ENCODE measurements around the gene POU2F2.

The POU2F2 gene

GRCh38 chr19:42098781-42099180, 33.5 kb downstream of the POU2F2 start:
- DNase-seq = no peak

- DNase-seq = no peak
These were observed 34.8 kb downstream of the POU2F2 start for GRCh38 chr19:42097461-42097860.

DNA sequence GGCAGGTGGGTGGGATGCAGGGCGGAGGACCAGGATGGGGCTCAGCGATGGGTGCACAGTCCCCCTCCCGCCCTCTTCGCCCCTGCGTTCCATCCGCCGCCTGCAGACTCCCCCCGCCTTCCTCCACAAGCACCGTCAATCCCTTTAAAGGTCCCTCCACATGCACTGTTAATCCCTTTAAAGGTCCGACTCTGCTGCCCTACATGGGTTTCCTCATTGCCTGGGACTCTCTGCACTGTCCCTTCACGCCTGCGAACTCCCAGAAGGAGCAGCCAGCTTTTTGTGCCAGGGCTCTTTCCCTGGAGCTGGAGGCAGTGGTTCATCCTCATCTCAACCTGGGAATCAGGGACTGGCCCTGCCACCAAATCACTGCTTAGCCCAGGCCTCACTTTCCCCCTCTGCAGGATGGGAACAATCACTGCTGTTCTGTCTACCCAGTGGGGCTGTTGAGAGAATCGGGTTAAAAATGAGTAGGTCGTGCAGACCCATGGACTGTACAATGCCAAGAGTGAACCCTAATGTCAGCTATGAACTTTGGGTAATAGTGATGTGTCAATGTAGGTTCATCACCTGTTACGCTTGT, 35.9 kb downstream of the POU2F2 start:
- DNase-seq = no peak

GRCh38 chr19:42095814-42096230, 36.4 kb downstream of the POU2F2 start:
- no peak for DNase-seq

GRCh38 chr19:42095142-42095813, 37.0 kb downstream of the POU2F2 start:
- DNase-seq = no peak

- DNase-seq = no peak
These were observed 38.3 kb downstream of the POU2F2 start for GRCh38 chr19:42093926-42094325.

DNA sequence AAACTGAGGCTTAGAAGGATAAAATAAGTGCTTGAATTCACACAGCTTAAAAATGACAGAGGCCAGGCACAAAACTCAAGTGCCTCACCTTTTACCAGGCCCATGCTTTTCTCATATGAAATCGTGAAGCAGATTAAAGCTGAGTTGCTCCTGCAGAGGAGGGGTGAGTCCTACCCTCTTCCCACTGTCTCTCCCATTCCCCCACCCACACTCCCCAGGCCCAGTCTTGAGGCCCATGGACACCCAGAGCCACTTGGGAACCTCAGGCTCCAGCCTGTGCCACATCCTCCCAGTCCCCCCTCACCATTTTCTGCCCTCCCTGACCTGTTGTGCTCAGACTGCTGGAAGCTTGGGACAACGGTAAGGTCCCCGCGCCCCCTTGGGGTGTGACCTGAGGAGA, 38.7 kb downstream of the POU2F2 start:
- DNase-seq = no peak

DNA sequence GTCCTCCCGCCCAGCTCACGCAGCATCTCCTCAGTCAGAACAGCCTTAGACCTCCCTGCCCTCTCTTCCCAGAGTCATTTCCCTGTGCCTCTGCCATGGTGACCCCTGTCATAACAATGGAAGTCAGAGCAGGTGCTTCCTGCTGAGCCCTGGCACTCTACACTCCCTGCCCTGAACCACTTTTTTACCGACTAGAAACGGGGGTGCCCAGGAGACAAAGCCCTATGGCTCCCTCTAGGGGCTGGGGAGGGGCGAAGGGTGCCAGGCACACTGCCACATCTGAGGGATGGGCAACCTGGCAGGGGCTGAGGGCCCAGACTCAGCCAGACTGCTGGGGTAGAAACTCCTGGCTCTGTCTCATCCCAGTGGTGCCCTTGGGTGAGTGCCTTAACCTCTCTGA, 39.9 kb downstream of the POU2F2 start:
- peak; percentile 38 for DNase-seq

GRCh38 chr19:42091742-42092141, 40.5 kb downstream of the POU2F2 start:
- no peak for DNase-seq

DNA sequence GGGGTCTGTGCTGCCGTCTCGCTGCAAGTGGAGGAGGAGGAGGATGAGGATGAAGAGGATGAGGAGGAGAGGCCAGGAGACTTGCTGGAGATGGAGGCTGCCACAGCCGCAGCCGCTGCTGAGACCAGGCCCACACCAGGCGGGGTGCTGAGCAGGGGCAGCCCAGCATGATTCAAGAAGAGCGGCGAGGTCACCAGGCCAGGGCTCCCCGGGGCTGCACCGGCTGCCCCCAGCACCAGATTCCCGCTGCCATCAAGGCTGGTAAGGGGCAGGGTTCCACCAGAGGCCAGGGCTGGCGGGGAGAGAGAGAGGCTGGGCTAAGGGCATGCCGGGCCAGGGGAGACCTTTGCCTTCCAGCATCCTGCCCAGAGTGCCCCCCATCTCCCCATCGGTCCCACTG, 40.9 kb downstream of the POU2F2 start:
- DNase-seq = no peak

DNA sequence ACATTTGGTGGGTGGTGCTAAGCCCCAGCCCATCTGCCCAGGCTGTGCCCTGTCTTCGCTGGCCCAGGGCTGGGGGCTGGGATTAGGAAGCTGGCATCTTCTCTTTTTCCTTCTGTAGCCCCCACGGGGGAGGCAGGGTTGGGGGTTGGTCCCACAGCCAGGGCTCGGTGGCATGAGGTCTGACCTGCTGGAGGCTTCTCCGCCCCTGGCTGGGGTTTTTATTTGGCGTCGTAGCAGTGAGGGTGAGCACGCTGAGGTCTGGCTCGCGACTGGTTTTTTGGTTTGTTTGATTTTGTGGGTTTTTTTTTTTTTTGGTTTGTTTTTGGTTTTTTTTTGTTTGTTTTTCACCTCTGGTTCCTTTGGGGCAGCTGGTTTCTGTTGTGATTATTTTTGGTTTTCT, 41.6 kb downstream of the POU2F2 start:
- DNase-seq = no peak

DNA sequence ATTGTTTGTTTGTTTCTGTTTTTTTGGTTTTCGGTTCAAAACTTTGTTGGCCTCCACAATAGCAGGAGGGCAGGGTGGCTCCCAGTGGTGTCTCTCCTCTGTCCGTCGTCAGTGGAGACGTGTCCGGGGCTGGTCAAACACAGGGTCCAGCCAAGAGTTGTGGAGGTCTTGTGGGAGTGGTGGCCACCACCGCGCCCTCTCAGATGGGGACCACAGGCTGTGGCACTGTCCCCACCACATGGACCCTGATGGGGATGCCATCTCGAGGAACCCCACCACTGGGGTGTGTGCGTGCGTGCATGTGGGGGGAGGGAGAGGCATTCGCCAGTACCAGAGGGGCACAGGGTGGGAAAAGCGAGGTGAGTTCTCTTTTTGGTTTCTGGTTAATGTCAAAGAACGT, 42.5 kb downstream of the POU2F2 start:
- DNase-seq = no peak

- DNase-seq = no peak
These were observed 43.0 kb downstream of the POU2F2 start for GRCh38 chr19:42089191-42089750.

DNA sequence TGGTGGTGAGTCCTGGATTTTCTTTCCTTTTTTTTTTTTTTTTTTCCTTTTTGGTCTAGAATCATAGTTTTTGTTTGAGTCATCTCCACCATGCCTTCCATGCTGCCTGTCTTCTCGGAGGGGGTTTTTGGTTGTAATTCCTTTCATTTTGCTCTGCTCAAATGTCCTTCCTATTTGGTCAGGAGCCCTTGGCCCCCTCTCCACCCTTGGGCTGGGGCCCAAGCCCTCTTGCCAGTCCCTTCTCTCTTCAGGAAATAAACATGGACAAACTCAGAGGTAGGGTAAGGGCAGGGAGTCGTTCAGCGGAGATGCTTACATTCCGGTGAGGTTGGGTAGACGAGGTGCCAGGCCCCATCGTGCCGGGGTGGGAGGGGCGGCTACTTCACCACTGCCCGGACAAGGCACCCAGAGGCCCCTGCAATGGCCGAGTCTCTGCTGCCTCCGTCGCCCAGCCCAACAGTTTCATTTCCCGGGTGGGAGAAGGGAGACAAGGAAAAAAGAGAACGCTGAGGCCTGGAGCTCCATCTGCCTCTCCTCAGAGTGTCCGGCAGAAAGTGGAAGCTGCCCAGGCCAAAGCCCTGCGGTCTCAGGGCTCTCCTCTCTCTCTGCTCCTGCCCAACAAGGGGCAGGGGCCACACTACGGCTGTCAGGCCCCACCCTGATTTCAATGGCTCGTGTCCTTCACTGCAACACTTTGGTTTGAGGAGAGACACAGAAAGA, 43.6 kb downstream of the POU2F2 start:
- no peak for DNase-seq

DNA sequence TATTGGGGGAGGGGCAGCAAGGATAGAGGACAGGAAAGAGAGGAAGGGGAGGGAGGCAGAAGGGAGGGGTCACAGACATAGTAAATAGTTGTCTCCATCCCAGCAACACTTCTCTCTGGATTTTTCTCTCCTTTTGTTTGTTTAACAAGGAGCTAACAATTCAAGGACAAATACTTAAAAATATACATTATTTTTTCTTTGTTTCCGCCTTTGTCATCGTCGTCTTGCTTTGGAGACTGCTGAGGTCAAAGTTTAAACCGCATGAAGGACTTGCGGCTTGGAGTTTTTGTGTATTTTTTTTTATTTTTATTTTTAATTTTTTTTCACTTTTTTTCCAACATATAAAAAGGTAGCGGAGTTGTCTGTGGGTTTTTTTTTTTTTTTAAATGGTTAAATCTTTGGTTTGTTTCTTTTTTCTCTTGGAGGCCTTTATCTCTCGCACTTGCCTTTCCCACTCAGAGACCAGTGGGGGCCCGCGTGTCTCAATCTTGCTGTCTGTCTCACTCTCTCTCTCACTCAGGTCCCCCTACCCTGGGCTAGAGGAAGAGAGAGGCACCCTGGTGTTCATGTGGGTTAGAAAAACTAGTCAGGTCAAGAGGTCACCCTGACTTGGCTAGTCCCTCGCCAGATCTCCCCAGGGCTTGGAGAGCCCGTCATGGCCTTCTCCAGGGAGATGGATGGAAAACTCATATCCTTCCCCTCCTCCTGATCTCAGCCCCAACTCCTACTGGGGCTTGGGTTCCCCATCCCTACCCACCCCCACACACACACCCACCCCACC, 45.3 kb downstream of the POU2F2 start:
- no peak for DNase-seq

GRCh38 chr19:42086188-42086736, 46.0 kb downstream of the POU2F2 start:
- DNase-seq = no peak

- no peak for DNase-seq
These were observed 48.7 kb downstream of the POU2F2 start for GRCh38 chr19:42083537-42083936.

- DNase-seq = no peak
These were observed 50.6 kb downstream of the POU2F2 start for GRCh38 chr19:42081584-42082203.

DNA sequence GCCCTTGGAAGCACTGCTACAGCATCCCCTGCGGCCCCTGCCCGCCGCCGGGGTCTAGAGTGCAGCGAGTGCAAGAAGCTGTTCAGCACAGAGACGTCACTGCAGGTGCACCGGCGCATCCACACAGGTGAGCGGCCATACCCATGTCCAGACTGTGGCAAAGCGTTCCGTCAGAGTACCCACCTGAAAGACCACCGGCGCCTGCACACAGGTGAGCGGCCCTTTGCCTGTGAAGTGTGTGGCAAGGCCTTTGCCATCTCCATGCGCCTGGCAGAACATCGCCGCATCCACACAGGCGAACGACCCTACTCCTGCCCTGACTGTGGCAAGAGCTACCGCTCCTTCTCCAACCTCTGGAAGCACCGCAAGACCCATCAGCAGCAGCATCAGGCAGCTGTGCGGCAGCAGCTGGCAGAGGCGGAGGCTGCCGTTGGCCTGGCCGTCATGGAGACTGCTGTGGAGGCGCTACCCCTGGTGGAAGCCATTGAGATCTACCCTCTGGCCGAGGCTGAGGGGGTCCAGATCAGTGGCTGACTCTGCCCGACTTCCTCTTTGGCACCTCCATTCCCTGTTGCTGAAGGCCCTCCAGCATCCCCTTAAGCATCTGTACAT, 51.4 kb downstream of the POU2F2 start:
- no peak for DNase-seq

GRCh38 chr19:42079886-42080763, 52.1 kb downstream of the POU2F2 start:
- DNase-seq = no peak

GRCh38 chr19:42079276-42079669, 53.0 kb downstream of the POU2F2 start:
- no peak for DNase-seq
